Testis (tissue), 2 donors: ENCODE data around the gene CPT1B.

ENCODE experiments used
- POLR2A ChIP-seq: fragments of 450-650 bp; IDR thresholded peaks from one replicate; pipeline ENCODE4 v1.6.1; 2017; ENCODE audit warnings: antibody characterized with exemption, mild to moderate bottlenecking, moderate library complexity
- TF ChIP-seq, protein P1 (sequence below), 3 experiments: fragments of 450-650 bp in 2 of 3; fragments of 200-600 bp in 1 of 3; sonication (generic) in 1 of 3; IDR thresholded peaks; one replicate each; pipeline ENCODE4 v1.5.1; 2016 to 2019; ENCODE audit warnings: antibody characterized with exemption in 3 of 3, mild to moderate bottlenecking in 2 of 3, moderate library complexity in 1 of 3

DNA sequence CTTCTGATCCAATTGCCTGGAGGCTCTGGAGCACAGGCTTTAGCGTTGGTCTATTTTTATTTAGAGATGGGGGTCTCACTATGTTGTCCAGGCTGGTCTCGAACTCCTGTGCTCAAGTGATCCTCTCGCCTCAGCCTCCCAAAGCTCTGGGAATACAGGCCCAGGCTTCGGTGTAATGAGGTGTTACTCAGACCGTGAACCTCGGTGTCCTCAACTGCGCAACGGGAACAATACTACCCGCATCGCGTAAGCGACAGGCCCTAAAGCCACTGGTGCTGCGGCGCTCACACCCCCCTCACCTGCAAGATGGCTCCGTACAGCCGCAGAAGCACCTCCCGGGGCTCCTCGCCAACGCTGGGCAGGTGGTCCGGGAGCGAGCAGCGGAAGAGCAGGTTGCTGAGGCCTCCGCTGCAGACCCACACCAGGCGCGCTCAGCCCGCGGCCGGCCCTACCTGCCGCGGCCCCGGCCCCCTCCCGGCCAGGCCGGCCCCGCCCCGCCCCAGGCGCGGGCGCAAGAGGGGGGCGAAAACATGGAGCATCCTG, 3.8 kb upstream of the CPT1B start:
- TF ChIP-seq, protein P1, sequence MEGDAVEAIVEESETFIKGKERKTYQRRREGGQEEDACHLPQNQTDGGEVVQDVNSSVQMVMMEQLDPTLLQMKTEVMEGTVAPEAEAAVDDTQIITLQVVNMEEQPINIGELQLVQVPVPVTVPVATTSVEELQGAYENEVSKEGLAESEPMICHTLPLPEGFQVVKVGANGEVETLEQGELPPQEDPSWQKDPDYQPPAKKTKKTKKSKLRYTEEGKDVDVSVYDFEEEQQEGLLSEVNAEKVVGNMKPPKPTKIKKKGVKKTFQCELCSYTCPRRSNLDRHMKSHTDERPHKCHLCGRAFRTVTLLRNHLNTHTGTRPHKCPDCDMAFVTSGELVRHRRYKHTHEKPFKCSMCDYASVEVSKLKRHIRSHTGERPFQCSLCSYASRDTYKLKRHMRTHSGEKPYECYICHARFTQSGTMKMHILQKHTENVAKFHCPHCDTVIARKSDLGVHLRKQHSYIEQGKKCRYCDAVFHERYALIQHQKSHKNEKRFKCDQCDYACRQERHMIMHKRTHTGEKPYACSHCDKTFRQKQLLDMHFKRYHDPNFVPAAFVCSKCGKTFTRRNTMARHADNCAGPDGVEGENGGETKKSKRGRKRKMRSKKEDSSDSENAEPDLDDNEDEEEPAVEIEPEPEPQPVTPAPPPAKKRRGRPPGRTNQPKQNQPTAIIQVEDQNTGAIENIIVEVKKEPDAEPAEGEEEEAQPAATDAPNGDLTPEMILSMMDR (IDR thresholded peaks at IDR 0.05) = no peak
- TF ChIP-seq POLR2A = no peak
